HUES6 (cell line): ENCODE results near the gene MAPRE2.

Experiments
- H3K27ac ChIP-seq: 2 replicates; pipeline ENCODE4 v1.7.0; 2013; ENCODE audit warnings: low read depth, mild to moderate bottlenecking, low read length, inconsistent platforms
- H3K27me3 ChIP-seq: 2 replicates; pipeline ENCODE4 v1.6.1; 2013; ENCODE audit warnings: low read length; ENCODE audit not compliant: control insufficient read depth, insufficient read depth
- H3K36me3 ChIP-seq: 2 replicates; pipeline ENCODE4 v1.6.1; 2013; ENCODE audit warnings: low read length; ENCODE audit not compliant: control insufficient read depth, insufficient read depth
- H3K4me1 ChIP-seq: 2 replicates; pipeline ENCODE4 v1.6.1; 2013; ENCODE audit warnings: low read length; ENCODE audit not compliant: control insufficient read depth, insufficient read depth
- H3K4me3 ChIP-seq: 2 replicates; pipeline ENCODE4 v1.5.1; 2013; ENCODE audit warnings: low read depth, low read length
- H3K9ac ChIP-seq: one replicate; pipeline ENCODE4 v1.6.1; 2013; ENCODE audit warnings: mild to moderate bottlenecking, low read length
- H3K9me3 ChIP-seq: 2 replicates; pipeline ENCODE4 v1.6.1; 2013; ENCODE audit warnings: low read depth, low read length; ENCODE audit not compliant: control insufficient read depth, insufficient read depth

MAPRE2 gene

GRCh38 chr18:35127201-35127600 lies 86.0 kb downstream of the MAPRE2 start:
- no peaks in the 10 kb centered on the region for H3K27me3 ChIP-seq
- H3K9me3 ChIP-seq = no peaks in the 10 kb centered on the region
- peaks cover 7% of the 10 kb centered on the region; the same call in 1 of the 2 replicates for H3K36me3 ChIP-seq
- no peak overlapping the region for H3K9ac ChIP-seq
- H3K4me1 ChIP-seq = peaks cover 5% of the 10 kb centered on the region
- no peak overlapping the region for H3K4me3 ChIP-seq
- H3K27ac ChIP-seq = no peak overlapping the region

- Histone ChIP-seq H3K9me3 (no peaks in the 10 kb centered on the region), H3K36me3 (peaks cover 16% of the 10 kb centered on the region), H3K27me3 (no peaks in the 10 kb centered on the region), H3K4me3 (no peak overlapping the region), H3K4me1 (no peaks in the 10 kb centered on the region), H3K27ac (no peak overlapping the region), H3K9ac (no peak overlapping the region)
Observed at GRCh38 chr18:35128675-35129074, 87.5 kb downstream of the MAPRE2 start.

- Histone ChIP-seq H3K27me3 (no peaks in the 10 kb centered on the region), H3K36me3 (peaks cover 16% of the 10 kb centered on the region), H3K9me3 (no peaks in the 10 kb centered on the region), H3K27ac (no peak overlapping the region), H3K9ac (no peak overlapping the region), H3K4me1 (0 out of 2 replicates have a peak, but pooled peaks cover 3% of the 10 kb centered on the region), H3K4me3 (no peak overlapping the region)
Observed at GRCh38 chr18:35130236-35130635, 89.0 kb downstream of the MAPRE2 start.

GRCh38 chr18:35131387-35132020 lies 90.3 kb downstream of the MAPRE2 start:
- no peak overlapping the region for H3K9ac ChIP-seq
- H3K27ac ChIP-seq = no peak overlapping the region
- H3K36me3 ChIP-seq = peaks cover 16% of the 10 kb centered on the region
- no peak overlapping the region for H3K4me3 ChIP-seq
- H3K4me1 ChIP-seq = 0 out of 2 replicates have a peak, but pooled peaks cover 3% of the 10 kb centered on the region
- H3K27me3 ChIP-seq = no peaks in the 10 kb centered on the region
- no peaks in the 10 kb centered on the region for H3K9me3 ChIP-seq

- Histone ChIP-seq H3K4me3 (no peak overlapping the region), H3K27me3 (no peaks in the 10 kb centered on the region), H3K27ac (no peak overlapping the region), H3K9me3 (no peaks in the 10 kb centered on the region), H3K36me3 (peaks cover 16% of the 10 kb centered on the region), H3K4me1 (0 out of 2 replicates have a peak, but pooled peaks cover 3% of the 10 kb centered on the region), H3K9ac (no peak overlapping the region)
Observed at GRCh38 chr18:35132021-35132902, 91.0 kb downstream of the MAPRE2 start.

- Histone ChIP-seq H3K36me3 (peaks cover 11% of the 10 kb centered on the region), H3K4me1 (peaks cover 6% of the 10 kb centered on the region; the same call in 1 of the 2 replicates), H3K9me3 (no peaks in the 10 kb centered on the region), H3K27me3 (no peaks in the 10 kb centered on the region), H3K9ac (no peak overlapping the region), H3K27ac (no peak overlapping the region), H3K4me3 (no peak overlapping the region)
Observed at GRCh38 chr18:35134190-35134730, 93.0 kb downstream of the MAPRE2 start.

- Histone ChIP-seq H3K9me3 (no peaks in the 10 kb centered on the region), H3K4me3 (no peak overlapping the region), H3K9ac (no peak overlapping the region), H3K27me3 (no peaks in the 10 kb centered on the region), H3K36me3 (peaks cover 11% of the 10 kb centered on the region), H3K27ac (no peak overlapping the region), H3K4me1 (peaks cover 11% of the 10 kb centered on the region; the same call in 1 of the 2 replicates)
Observed at GRCh38 chr18:35134791-35135531, 93.7 kb downstream of the MAPRE2 start.

GRCh38 chr18:35136248-35136647 lies 95.0 kb downstream of the MAPRE2 start:
- H3K9ac ChIP-seq = no peak overlapping the region
- H3K4me3 ChIP-seq = no peak overlapping the region
- no peaks in the 10 kb centered on the region for H3K9me3 ChIP-seq
- H3K27ac ChIP-seq = no peak overlapping the region
- peaks cover 11% of the 10 kb centered on the region for H3K36me3 ChIP-seq
- H3K4me1 ChIP-seq = peaks cover 11% of the 10 kb centered on the region; the same call in 1 of the 2 replicates
- H3K27me3 ChIP-seq = no peaks in the 10 kb centered on the region

- Histone ChIP-seq H3K36me3 (peaks cover 11% of the 10 kb centered on the region), H3K9ac (no peak overlapping the region), H3K27me3 (no peaks in the 10 kb centered on the region), H3K27ac (no peak overlapping the region), H3K4me3 (no peak overlapping the region), H3K4me1 (peaks cover 11% of the 10 kb centered on the region; the same call in 1 of the 2 replicates), H3K9me3 (no peaks in the 10 kb centered on the region)
Observed at GRCh38 chr18:35136885-35137284, 95.7 kb downstream of the MAPRE2 start.

- Histone ChIP-seq H3K27me3 (no peaks in the 10 kb centered on the region), H3K27ac (no peak overlapping the region), H3K36me3 (peaks cover 6% of the 10 kb centered on the region), H3K9ac (no peak overlapping the region), H3K4me3 (no peak overlapping the region), H3K9me3 (no peaks in the 10 kb centered on the region), H3K4me1 (peaks cover 11% of the 10 kb centered on the region; the same call in 1 of the 2 replicates)
Observed at GRCh38 chr18:35137632-35138031, 96.4 kb downstream of the MAPRE2 start.
